H54 (cell line): ENCODE data around the gene SLC37A3.

Source experiments
- DNase-seq: peaks from one replicate; pipeline ENCODE4 v3.0.0; 2011; ENCODE audit warnings: low spot score, mixed read lengths; ENCODE audit not compliant: insufficient read length
- FAIRE-seq: peaks from 3 replicates; lab custom pipeline; 2011; peaks lifted over from hg19 to GRCh38; lab: Jason Lieb, UNC
- POLR2A ChIP-seq: IDR thresholded peaks from 2 replicates; pipeline ENCODE4 v1.6.1; 2011; ENCODE audit warnings: low read depth, mild to moderate bottlenecking, low read length

SLC37A3 gene

DNA sequence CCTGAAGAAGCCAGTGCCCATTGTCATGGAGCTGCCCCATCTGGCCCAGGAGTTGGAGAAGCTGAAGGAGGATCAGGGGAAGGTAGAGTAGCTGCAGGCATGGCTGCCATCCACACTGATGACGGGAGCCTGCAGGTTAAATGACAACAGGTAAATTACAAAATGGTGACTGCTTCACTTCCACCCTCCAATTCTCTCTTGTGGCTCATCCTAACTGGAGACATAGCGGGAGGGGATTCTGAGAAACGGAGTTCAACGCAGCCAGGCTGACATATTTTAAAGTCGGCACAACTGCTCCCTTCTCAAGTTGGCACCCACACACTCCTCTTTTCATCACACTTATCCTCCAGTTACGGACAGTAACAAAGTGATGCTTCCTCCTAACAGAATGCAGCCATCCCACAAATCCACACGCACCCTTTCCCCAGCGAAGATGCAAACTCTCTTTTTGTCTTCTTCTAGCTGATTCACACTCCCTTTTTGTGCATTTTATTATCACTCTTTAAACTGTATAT is 103.0 kb downstream of the SLC37A3 start:
- FAIRE-seq (no peak), DNase-seq (no peak)
- TF ChIP-seq POLR2A: no peak

DNA sequence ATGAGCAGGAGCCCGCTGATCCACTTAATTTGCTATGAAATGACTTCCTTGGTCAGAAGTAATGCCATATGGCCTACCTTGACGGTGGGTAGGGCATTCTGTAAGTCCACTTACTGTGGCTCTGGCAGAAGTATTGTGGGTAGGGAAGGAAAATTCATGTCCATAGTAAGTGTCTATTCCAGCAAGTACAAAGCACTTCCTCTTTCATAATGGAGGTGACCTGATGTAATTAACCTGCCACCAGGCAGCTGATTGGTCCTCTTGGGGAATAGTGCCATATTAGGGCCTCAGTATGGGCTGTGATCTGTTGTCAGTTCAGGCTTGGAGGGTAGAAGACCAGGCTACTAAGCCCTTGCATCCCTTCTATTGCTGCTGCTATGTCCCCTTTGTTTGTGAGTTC is 103.9 kb downstream of the SLC37A3 start:
- TF ChIP-seq POLR2A: no peak
- no peak for DNase-seq
- FAIRE-seq: no peak

- FAIRE-seq (no peak), DNase-seq (no peak)
- no peak for TF ChIP-seq POLR2A
Observed at GRCh38 chr7:140292438-140292837, 105.9 kb downstream of the SLC37A3 start.

- TF ChIP-seq POLR2A: no peak
- DNase-seq (no peak), FAIRE-seq (no peak)
Observed at GRCh38 chr7:140289804-140290203, 108.5 kb downstream of the SLC37A3 start.

DNA sequence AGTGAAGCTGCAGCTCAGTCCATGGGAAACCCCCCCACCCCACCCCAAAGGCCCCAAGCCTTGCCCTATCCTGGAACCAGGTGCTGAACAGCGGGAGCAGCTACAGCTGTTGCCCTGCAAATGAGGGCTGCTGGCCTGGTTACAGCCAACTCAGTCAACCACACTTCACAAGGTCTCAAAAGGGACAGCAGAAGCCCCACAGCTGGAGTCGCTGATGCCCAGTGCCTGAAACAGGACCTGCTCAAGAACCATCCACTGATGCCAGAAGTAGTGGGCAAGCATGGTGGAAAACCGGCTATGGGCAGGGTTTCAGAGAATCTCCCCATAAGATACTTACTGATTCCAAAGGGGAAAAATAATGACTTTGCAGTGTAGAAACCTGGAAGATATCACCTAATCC is 110.3 kb downstream of the SLC37A3 start:
- FAIRE-seq: no peak
- TF ChIP-seq POLR2A: no peak
- DNase-seq: no peak

DNA sequence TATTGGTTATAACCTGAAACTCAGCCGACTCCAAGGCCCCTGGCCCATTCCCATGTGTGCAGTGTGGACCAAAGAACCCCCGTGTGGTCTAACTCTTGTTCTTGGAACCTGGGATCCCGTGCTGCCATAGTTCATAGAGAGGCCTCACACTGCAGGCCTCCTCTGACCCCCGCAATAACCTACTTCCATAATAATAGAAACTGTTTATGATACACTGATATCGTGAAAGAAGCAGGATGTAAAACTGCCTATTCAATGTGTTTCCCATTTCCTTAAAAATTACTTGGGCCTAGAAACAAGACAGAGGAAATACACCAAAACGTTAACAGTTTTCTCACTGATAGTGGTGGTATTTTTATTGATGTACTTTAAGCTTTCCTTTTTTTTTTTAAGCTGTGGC is 112.4 kb downstream of the SLC37A3 start:
- DNase-seq: no peak
- TF ChIP-seq POLR2A: no peak
- FAIRE-seq: no peak

DNA sequence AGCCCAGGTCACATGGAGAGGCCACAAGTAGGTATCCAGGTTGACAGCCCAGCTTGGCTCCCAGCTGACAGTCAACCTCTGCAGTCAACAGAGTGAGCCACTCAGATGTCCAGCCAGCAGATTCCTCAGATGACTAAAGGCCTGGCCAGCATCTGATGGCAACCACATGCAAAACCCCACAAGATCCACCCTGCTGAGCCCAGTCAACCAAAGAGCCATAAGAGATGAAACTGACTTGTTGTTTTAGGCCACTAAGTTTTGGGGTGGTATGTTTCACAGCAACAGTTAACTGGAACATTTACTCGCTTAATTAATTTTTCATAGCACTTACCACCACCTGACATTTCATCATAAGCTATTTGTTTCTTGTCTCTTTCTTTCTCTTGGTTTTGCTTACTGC is 114.3 kb downstream of the SLC37A3 start:
- FAIRE-seq (no peak), DNase-seq (no peak)
- TF ChIP-seq POLR2A: no peak
